H1 (cell line): ENCODE data around the gene ARID5B. TPM values are rescaled to one million over a fixed set of nuclear protein-coding genes. Genes with fewer than 3 reads are reported as not detected.

Experiments used
- CTCF ChIA-PET: fragments of 300-600 bp; sonication (Branson Sonifier 250); formaldehyde crosslinking; loops from one replicate; lab custom pipeline; 2021; ENCODE audit not compliant: partially characterized antibody; lab: Charles Lee
- POLR2A ChIA-PET: fragments of 300-600 bp; sonication (Branson Sonifier 250); formaldehyde crosslinking; loops from one replicate; lab custom pipeline; 2021; ENCODE audit warnings: inconsistent platforms; ENCODE audit not compliant: partially characterized antibody; lab: Charles Lee
- DNase-seq, 2 experiments: peaks; one replicate each; pipeline versions ENCODE4 v3.0.0 to v3.0.0-alpha.2; 2010 to 2022; ENCODE audit warnings: low spot score in 2 of 2, low read depth in 1 of 2, mixed read lengths in 1 of 2
- FAIRE-seq: peaks from 2 replicates; lab custom pipeline; 2011; peaks lifted over from hg19 to GRCh38; lab: Jason Lieb, UNC
- H2AFZ ChIP-seq: 2 replicates; pipeline ENCODE4 v1.8.1; 2012; ENCODE audit warnings: low read length, inconsistent platforms
- H2AK5ac ChIP-seq: 2 replicates; pipeline ENCODE4 v1.6.1; 2013; ENCODE audit warnings: low read depth, low read length
- H2BK120ac ChIP-seq: replicated peaks from 2 replicates; pipeline ENCODE3; 2013; ENCODE audit warnings: low read depth, low read length, inconsistent platforms
- H2BK12ac ChIP-seq: 2 replicates; pipeline ENCODE4 v1.6.1; 2013; ENCODE audit warnings: low read depth, low read length
- H2BK15ac ChIP-seq: 2 replicates; pipeline ENCODE4 v1.6.1; 2013; ENCODE audit warnings: low read length
- H2BK20ac ChIP-seq: 2 replicates; pipeline ENCODE4 v1.6.1; 2013; ENCODE audit warnings: low read length
- H2BK5ac ChIP-seq: 2 replicates; pipeline ENCODE4 v1.6.1; 2013; ENCODE audit warnings: low read depth, low read length
- H3K14ac ChIP-seq: 2 replicates; pipeline ENCODE4 v1.6.1; 2013; ENCODE audit warnings: inconsistent platforms; ENCODE audit not compliant: insufficient read length
- H3K18ac ChIP-seq: 2 replicates; pipeline ENCODE4 v1.6.1; 2013; ENCODE audit warnings: low read length; ENCODE audit errors: extremely low read depth
- H3K23ac ChIP-seq: 2 replicates; pipeline ENCODE4 v1.6.1; 2013; ENCODE audit warnings: inconsistent platforms; ENCODE audit not compliant: insufficient read length
- H3K23me2 ChIP-seq: 2 replicates; pipeline ENCODE4 v1.6.1; 2013; ENCODE audit warnings: low read depth, low read length
- H3K27ac ChIP-seq: 2 replicates; pipeline ENCODE4 v1.6.1; 2011; ENCODE audit warnings: low read depth, low read length, inconsistent platforms
- H3K27me3 ChIP-seq, 4 experiments: replicated peaks in 1 of 4; 1 replicate in 1 of 4; 2 replicates in 3 of 4; pipeline versions ENCODE4 v1.6.1 to v1.8.1; 2011 to 2013; ENCODE audit warnings: low read length in 3 of 4, mild to moderate bottlenecking in 3 of 4, inconsistent platforms in 2 of 4, mixed read lengths in 2 of 4, moderate library complexity in 1 of 4; ENCODE audit not compliant: control insufficient read depth in 3 of 4, insufficient read depth in 3 of 4; ENCODE audit errors: extremely low read depth in 1 of 4
- H3K36me3 ChIP-seq, 4 experiments: 2 replicates each; pipeline versions ENCODE4 v1.6.1 to v1.8.1; 2011 to 2013; ENCODE audit warnings: mild to moderate bottlenecking in 4 of 4, low read length in 3 of 4, moderate library complexity in 2 of 4, control low read depth in 1 of 4, inconsistent platforms in 1 of 4; ENCODE audit not compliant: insufficient read depth in 4 of 4, control insufficient read depth in 2 of 4
- H3K4ac ChIP-seq: replicated peaks from 2 replicates; pipeline ENCODE3; 2013; ENCODE audit warnings: low read length, low read depth, mixed read lengths, inconsistent platforms; ENCODE audit not compliant: insufficient read length
- H3K4me1 ChIP-seq, 4 experiments: replicated peaks in 1 of 4; 1 replicate in 1 of 4; 2 replicates in 3 of 4; pipeline versions ENCODE4 v1.6.1 to v1.8.1; 2011 to 2013; ENCODE audit warnings: low read length in 3 of 4, inconsistent platforms in 2 of 4, mixed read lengths in 1 of 4; ENCODE audit not compliant: insufficient read depth in 4 of 4, control insufficient read depth in 3 of 4
- H3K4me2 ChIP-seq, 2 experiments: 2 replicates each; pipeline versions ENCODE4 v1.6.1 to v1.8.1; 2011 to 2013; ENCODE audit warnings: low read depth in 2 of 2, low read length in 2 of 2, control low read depth in 1 of 2, inconsistent platforms in 1 of 2, mild to moderate bottlenecking in 1 of 2; ENCODE audit not compliant: insufficient read depth in 1 of 2
- H3K4me3 ChIP-seq, 4 experiments: fragments of 200-600, 300-600 bp in 1 of 4; sonication (generic), shearing (Covaris generic), sonication (Bioruptor Twin) in 1 of 4; 2 replicates each; pipeline versions ENCODE4 v1.5.1 to v1.8.1; 2011 to 2016; ENCODE audit warnings: low read length in 4 of 4, low read depth in 3 of 4, control low read depth in 2 of 4, inconsistent platforms in 2 of 4, mild to moderate bottlenecking in 2 of 4, mixed read lengths in 1 of 4, moderate library complexity in 1 of 4; ENCODE audit not compliant: insufficient read depth in 2 of 4; ENCODE audit errors: extremely low read depth in 1 of 4
- H3K56ac ChIP-seq: replicated peaks from 2 replicates; pipeline ENCODE3; 2013; ENCODE audit warnings: low read depth, mild to moderate bottlenecking, mixed read lengths, low read length, inconsistent platforms; ENCODE audit not compliant: insufficient read length
- H3K79me1 ChIP-seq: 2 replicates; pipeline ENCODE4 v1.6.1; 2013; ENCODE audit warnings: low read depth, low read length, control low read depth
- H3K79me2 ChIP-seq, 2 experiments: 2 replicates each; pipeline versions ENCODE4 v1.6.1 to v1.8.1; 2012 to 2013; ENCODE audit warnings: low read length in 2 of 2, mild to moderate bottlenecking in 2 of 2, inconsistent platforms in 1 of 2; ENCODE audit not compliant: insufficient read depth in 2 of 2, control insufficient read depth in 1 of 2
- H3K9ac ChIP-seq, 4 experiments: replicated peaks in 1 of 4; 1 replicate in 1 of 4; 2 replicates in 3 of 4; pipeline versions ENCODE4 v1.6.1 to v1.8.1; 2011 to 2013; ENCODE audit warnings: low read depth in 3 of 4, low read length in 3 of 4, control low read depth in 2 of 4, mild to moderate bottlenecking in 2 of 4, moderate library complexity in 2 of 4, inconsistent platforms in 1 of 4; ENCODE audit errors: extremely low read depth in 1 of 4
- H3K9me3 ChIP-seq, 2 experiments: 2 replicates each; pipeline versions ENCODE4 v1.6.1 to v1.8.1; 2012 to 2013; ENCODE audit warnings: mild to moderate bottlenecking in 2 of 2, moderate library complexity in 2 of 2, control low read depth in 1 of 2, inconsistent platforms in 1 of 2, low read depth in 1 of 2, low read length in 1 of 2, mixed read lengths in 1 of 2; ENCODE audit not compliant: insufficient read depth in 2 of 2
- H4K20me1 ChIP-seq, 2 experiments: replicated peaks in 1 of 2; 2 replicates each; pipeline versions ENCODE3 to v1.8.1; 2011 to 2013; ENCODE audit warnings: inconsistent platforms in 2 of 2, low read length in 2 of 2, mild to moderate bottlenecking in 1 of 2; ENCODE audit not compliant: insufficient read depth in 2 of 2, control insufficient read depth in 1 of 2
- H4K5ac ChIP-seq: 2 replicates; pipeline ENCODE4 v1.6.1; 2013; ENCODE audit warnings: low read length, low read depth, mixed read lengths, inconsistent platforms; ENCODE audit not compliant: insufficient read length
- H4K8ac ChIP-seq: 2 replicates; pipeline ENCODE4 v1.8.0; 2013; ENCODE audit warnings: mild to moderate bottlenecking, moderate library complexity, low read length, inconsistent platforms; ENCODE audit not compliant: insufficient read depth; ENCODE audit errors: extremely low read depth
- H4K91ac ChIP-seq: replicated peaks from 2 replicates; pipeline ENCODE3; 2013; ENCODE audit warnings: low read length, mixed read lengths, inconsistent platforms; ENCODE audit not compliant: insufficient read length
- JUND ChIP-seq: IDR thresholded peaks from 2 replicates; pipeline ENCODE4 v1.6.1; 2011; ENCODE audit warnings: mild to moderate bottlenecking, improper control_type of control experiment, low read length
- KDM1A ChIP-seq: fragments of 200-600, 300-600 bp; sonication (generic); IDR thresholded peaks from 2 replicates; pipeline ENCODE4 v1.7.1; 2016; ENCODE audit warnings: mild to moderate bottlenecking, low read length, borderline replicate concordance
- POLR2AphosphoS5 ChIP-seq: IDR thresholded peaks from 2 replicates; pipeline ENCODE4 v1.6.1; 2011; ENCODE audit warnings: low read depth, low read length
- RFX5 ChIP-seq: IDR thresholded peaks from 2 replicates; pipeline ENCODE4 v1.6.1; 2011; ENCODE audit warnings: low read depth, low read length, improper control_type of control experiment, borderline replicate concordance
- SP4 ChIP-seq: IDR thresholded peaks from 2 replicates; pipeline ENCODE4 v1.6.1; 2012; ENCODE audit warnings: low read length, inconsistent platforms
- WGBS, 2 experiments: shearing (Covaris generic) in 1 of 2; methylation state at CpG; one replicate each; pipeline versions ENCODE4 v1.1.6 to v1.1.7; 2013 to 2015; ENCODE audit warnings: low lambda C conversion rate in 2 of 2, mixed read lengths in 2 of 2, inconsistent platforms in 1 of 2, low coverage in 1 of 2, missing lambda C conversion rate in 1 of 2; ENCODE audit not compliant: insufficient replicate concordance in 2 of 2, insufficient coverage in 1 of 2, insufficient read length in 1 of 2; ENCODE audit errors: extremely low coverage in 1 of 2, missing lambda C conversion rate in 1 of 2; 5-methylcytosine and 5-hydroxymethylcytosine counted together
- polyA plus RNA-seq, 7 experiments: library from polyadenylated mRNA; depleted of rRNA in 3 of 7; stranded (reverse) in 5 of 7; unstranded in 2 of 7; fragments of >200 nt in 5 of 7; fragments of 200-250 nt in 2 of 7; gene quantifications; 1 replicate in 5 of 7; 2 replicates in 1 of 7; 4 replicates in 1 of 7; pipeline versions ENCODE4 v1.2.1 to v1.2.3, GENCODE V29; 2011 to 2013; ENCODE audit warnings: missing spikeins in 2 of 7, mixed read lengths in 2 of 7
- total RNA-seq: library from RNA; stranded (reverse); fragmentation: NEBNext Ultra II Directional; extraction: Animal tissue kit (Norgen Biotek cat#: 25700); gene quantifications from 2 replicates; pipeline ENCODE4 v1.2.1, GENCODE V29; 2021
- TF ChIP-seq, protein P1 (sequence below): IDR thresholded peaks from 2 replicates; pipeline ENCODE4 v1.6.1; 2012; ENCODE audit warnings: inconsistent platforms

The ARID5B gene
- total and polyA plus RNA-seq, 2 of the 8 experiments (the other 6 are each of a cell fraction or from before 2014, with no cell fraction given) = 0.21 to 1.1 TPM

DNA sequence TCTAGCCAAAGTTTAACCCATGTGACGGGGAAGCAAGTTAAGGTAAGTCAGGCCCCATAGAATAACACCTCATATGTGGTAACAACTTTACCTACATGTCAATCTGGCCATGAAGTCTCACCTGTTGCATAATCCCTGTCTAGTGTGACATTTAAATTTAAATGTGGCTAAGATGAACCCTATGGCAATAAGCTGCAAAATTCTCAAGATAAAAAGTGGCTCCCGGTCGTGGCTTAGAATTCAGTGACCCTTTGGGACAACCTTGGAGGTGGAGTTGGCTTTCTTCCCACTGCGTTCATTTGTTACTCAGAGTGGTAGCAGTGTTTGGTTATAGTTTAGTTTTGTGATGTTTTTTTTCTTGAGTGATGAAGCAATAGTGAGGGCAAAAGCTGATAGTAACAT lies 90.6 kb downstream of the ARID5B start:
- Histone ChIP-seq H2AK5ac (no peak overlapping the region), H3K4me3 (no peak overlapping the region), H3K4ac (no peak overlapping the region), H4K5ac (no peak overlapping the region), H3K9me3 (no peaks in the 10 kb centered on the region), H3K79me1 (no peaks in the 10 kb centered on the region), H3K36me3 (no peaks in the 10 kb centered on the region), H3K23ac (no peak overlapping the region), H4K20me1 (no peaks in the 10 kb centered on the region), H3K27ac (no peak overlapping the region), H2BK20ac (no peak overlapping the region), H4K8ac (no peak overlapping the region), H3K9ac (no peak overlapping the region), H3K14ac (no peak overlapping the region), H3K4me2 (no peak overlapping the region), H3K56ac (no peak overlapping the region), H3K23me2 (no peaks in the 10 kb centered on the region), H2BK5ac (no peak overlapping the region), H2BK120ac (no peak overlapping the region), H2BK12ac (no peak overlapping the region), H4K91ac (no peak overlapping the region), H3K27me3 (no peaks in the 10 kb centered on the region), H3K79me2 (no peaks in the 10 kb centered on the region), H2AFZ (no peak overlapping the region), H2BK15ac (no peak overlapping the region), H3K18ac (no peak overlapping the region), H3K4me1 (peaks cover 1 to 14% (median 5%) of the 10 kb centered on the region in 4 experiments; a peak in 4 of 7 replicates)
- 88% methylated on average over 4 of the region's 4 CpGs; no CpG with 5 or more reads in 1 of the 2 experiments for WGBS, 2 experiments
- DNase-seq = no peak
- no peak for FAIRE-seq
- POLR2A ChIA-PET = interaction anchor here (0.8 kb wide), 1 partner anchor 86 kb away, joined by 4 read pairs; no protein-coding TSS in a partner anchor
- CTCF ChIA-PET = interaction anchor here (0.7 to 1.5 kb wide), 2 partner anchors 51 to 131 kb away, joined by 3 to 5 read pairs; no protein-coding TSS in a partner anchor
- TF ChIP-seq POLR2AphosphoS5 = no peak
- no peak for TF ChIP-seq SP4
- no peak for TF ChIP-seq JUND
- TF ChIP-seq, protein P1, sequence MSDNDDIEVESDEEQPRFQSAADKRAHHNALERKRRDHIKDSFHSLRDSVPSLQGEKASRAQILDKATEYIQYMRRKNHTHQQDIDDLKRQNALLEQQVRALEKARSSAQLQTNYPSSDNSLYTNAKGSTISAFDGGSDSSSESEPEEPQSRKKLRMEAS = no peak
- no peak for TF ChIP-seq RFX5
- TF ChIP-seq KDM1A = no peak
